ENCODE results near the gene EIF4A3.

The EIF4A3 gene

DNA sequence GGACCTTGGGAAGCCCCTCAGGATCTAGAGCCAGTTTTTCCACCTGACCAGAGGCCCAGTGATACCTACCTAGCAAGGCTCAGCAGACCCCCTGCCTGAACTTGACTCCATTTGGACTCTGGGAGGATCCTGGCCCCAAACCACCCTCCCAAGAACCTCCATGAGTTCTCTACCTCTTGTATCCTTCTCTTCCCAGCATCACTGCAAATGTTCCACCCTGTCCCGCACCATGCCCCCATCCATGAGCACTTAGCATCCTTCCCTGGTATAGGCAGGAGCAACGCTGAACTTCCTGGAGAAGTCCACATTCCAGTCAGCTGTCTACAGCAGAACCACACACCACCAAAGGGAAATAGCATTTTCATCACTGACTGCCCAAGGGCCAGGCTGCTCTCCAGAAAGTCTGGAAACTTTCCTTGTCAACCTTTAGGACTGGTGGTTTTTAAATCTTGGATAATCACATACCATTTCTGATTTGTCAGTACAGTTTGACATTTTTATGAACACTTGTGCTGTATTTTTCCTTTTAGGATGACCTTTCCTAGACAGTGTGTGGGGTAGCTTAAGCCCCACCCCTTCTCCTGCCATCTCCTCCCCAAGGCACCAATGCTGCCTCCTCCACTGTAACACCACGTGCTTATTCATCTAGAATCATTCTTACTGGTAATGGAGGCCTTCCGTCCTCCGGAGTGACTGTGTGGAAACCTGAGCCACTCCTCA, 13.9 kb downstream of the EIF4A3 start:
- DNase-seq (ENCODE audit: low read depth), result no peak

- no peak for DNase-seq (ENCODE audit: low read depth)
These were observed 15.9 kb downstream of the EIF4A3 start for GRCh38 chr17:80130992-80131391.

DNA sequence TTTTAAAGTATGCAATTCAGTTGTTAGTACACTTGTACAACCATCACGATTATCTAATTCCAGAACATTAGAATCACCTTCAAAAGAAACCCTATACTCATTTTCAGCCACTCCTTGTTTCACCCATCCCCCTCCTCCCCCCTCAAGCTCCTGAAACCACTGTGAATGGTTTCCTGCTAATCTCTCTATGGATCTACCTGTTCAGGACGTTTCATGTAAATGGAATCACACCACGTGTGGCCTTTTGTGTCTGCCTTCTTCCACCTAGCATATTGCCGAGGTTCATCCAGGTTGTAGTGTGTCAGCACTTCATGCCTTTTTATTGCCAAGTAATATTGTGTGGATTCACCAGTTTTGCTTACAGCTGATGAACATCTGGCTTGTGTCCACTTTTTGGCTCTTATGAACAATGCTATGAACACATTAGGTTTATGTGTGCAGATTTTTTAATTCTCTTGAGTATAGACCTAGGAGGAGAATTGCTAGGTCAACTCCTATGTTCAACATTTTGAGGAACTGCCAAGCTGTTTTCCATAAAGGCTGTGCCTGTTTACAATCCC, 17.8 kb downstream of the EIF4A3 start:
- no peak for DNase-seq (ENCODE audit: low read depth)

DNA sequence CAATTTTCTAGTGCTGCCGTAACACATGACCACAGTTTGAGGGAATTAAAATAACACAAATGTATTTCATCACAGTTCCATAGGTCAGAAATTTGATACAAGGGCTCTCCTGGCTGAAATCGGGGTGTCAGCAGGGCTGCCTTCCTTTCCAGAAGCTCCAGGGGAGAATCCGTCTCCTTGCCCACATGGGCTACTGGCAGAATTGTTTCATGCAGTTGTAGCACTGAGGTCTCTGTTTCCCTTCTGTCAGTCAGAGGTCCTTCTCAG, 20.5 kb downstream of the EIF4A3 start:
- DNase-seq (ENCODE audit: low read depth), result no peak

GRCh38 chr17:80125656-80126448, 21.1 kb downstream of the EIF4A3 start:
- no peak for DNase-seq (ENCODE audit: low read depth)

DNA sequence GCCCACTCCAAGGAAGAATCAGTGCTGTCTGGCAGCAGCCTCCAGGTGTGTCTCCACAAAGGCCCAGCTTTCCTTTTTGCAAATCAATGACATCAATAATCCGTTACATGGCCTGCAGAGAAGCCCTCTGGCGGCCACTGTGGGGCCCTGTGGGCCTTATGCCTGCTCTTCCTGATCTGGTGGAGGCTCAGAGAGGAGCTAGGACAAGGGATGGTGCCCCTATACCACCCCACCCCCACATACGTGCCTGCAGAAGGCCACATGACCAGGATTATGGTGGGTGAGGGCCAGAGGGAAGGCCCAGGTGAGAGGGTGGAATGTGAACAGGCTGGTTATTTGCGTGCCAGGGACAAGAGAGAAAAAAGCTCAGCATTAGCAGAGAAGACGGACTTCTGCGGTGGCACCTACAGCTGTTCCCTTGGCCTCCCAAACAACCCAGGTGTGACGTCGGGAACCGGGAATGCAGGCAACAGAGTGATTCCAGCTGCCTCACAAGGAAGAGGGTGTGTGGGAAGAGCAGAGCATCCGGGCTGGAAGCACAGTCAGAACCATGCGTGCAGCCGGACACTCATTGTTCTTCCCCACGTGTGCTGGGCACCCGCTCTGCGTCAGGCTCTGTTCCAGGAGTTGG, 22.5 kb downstream of the EIF4A3 start:
- no peak for DNase-seq (ENCODE audit: low read depth)

DNA sequence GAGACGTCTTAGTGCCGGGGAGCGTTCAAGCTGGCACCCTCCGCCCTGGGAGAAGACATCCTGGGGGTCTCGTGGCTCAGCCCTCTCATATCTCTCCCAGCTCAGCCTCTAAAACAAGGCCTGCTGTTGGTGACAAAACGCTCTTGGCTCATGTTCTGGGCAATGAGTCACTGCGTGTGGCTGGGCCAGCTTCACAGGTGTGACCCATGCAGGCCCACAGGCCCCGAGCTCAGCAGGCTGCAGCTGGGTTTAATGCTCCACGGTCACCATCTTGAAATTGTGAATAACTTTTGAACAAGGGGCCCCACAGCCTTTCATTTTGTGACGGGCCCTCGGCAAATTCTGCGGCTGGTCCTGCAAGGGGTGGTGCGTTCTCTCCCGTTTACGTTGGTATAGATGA, 23.1 kb downstream of the EIF4A3 start:
- DNase-seq (ENCODE audit: low read depth), result no peak

DNA sequence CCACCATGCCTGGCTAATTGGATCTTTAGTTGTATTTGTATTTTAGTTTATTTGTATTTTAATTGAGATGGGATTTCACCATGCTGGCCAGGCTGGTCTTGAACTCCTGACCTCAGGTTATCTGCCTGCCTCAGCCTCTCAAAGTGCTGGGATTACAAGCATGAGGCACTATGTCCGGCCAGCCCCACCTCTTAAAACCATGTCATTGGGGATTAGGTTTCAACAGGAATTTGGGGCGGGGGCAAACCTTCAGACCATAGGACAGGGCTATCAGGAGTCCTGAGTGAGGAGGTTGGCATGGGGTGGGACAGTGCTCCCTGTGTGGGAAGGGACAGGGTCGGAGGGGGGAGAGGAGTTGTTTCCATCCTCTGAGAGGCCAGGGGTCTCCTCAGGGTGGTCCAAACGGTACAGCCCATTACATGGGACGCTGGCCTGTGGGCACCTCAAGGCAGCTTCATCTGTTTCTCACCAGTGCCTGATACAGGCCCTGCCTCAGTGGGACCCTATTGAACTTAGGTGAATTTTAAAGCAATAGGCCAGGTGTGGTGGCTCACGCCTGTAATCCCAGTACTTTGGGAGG, 23.9 kb downstream of the EIF4A3 start:
- DNase-seq (ENCODE audit: low read depth), result no peak

GRCh38 chr17:80122026-80122575, 24.8 kb downstream of the EIF4A3 start:
- no peak for DNase-seq (ENCODE audit: low read depth)

GRCh38 chr17:80119839-80120238, 27.1 kb downstream of the EIF4A3 start:
- no peak for DNase-seq (ENCODE audit: low read depth)

DNA sequence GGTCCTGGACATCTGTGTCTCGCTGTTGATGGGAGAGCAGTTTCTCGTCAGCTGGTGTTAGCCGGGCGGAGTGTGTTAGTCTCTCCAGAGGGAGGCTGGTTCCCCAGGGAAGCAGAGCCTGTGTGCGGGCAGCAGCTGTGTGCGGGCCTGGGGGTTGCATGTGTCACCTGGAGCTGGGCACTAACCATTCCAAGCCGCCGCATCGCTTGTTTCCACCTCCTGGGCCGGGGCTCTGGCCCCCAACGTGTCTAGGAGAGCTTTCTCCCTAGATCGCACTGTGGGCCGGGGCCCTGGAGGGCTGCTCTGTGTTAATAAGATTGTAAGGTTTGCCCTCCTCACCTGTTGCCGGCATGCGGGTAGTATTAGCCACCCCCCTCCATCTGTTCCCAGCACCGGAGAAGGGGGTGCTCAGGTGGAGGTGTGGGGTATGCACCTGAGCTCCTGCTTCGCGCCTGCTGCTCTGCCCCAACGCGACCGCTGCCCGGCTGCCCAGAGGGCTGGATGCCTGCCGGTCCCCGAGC, 27.6 kb downstream of the EIF4A3 start:
- no peak for DNase-seq (ENCODE audit: low read depth)

- DNase-seq (ENCODE audit: low read depth), result no peak
These were observed 28.2 kb downstream of the EIF4A3 start for GRCh38 chr17:80118601-80119270.

- DNase-seq (ENCODE audit: low read depth), result no peak
These were observed 29.2 kb downstream of the EIF4A3 start for GRCh38 chr17:80117491-80118401.

DNA sequence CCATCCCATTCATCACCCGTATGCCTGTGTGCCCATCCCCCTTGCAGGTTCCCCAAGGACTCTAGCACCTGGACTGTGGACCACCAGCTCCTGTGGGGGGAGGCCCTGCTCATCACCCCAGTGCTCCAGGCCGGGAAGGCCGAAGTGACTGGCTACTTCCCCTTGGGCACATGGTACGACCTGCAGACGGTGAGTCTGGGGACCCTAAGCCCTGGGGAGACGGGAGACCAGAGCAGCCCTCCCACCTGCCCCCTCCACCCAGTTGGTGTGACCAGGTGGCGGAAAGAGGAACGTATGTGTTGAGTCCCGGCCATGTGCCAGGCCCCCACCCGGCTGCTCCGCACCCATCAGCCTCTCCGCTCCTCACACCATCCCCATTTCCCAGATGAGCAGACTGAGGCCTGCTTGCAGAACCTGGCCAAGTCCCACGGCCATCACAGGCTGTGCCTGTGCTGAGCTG, 30.0 kb downstream of the EIF4A3 start:
- no peak for DNase-seq (ENCODE audit: low read depth)

GRCh38 chr17:80116276-80116920, 30.5 kb downstream of the EIF4A3 start:
- DNase-seq (ENCODE audit: low read depth), result no peak

DNA sequence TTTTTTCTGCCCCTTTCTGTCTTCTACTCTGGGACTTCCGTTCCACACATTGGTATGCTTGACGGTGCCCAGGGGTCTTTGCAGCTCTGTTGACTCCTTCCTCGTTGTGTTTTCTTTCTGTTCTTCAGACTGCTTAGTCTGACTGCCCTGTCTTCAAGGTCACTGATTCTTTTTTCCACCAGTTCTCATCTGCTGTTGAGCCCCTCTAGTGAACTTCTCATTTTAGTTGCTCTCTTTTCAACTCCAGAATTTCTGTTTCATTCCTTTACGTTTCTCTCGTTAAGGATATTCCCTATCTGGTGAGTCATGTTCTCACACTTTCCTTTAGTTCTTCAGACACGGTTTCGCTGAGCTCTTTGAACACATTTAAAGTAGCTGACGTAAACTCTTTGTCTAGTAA, 31.8 kb downstream of the EIF4A3 start:
- DNase-seq (ENCODE audit: low read depth), result no peak

- no peak for DNase-seq (ENCODE audit: low read depth)
These were observed 32.2 kb downstream of the EIF4A3 start for GRCh38 chr17:80114758-80115157.

DNA sequence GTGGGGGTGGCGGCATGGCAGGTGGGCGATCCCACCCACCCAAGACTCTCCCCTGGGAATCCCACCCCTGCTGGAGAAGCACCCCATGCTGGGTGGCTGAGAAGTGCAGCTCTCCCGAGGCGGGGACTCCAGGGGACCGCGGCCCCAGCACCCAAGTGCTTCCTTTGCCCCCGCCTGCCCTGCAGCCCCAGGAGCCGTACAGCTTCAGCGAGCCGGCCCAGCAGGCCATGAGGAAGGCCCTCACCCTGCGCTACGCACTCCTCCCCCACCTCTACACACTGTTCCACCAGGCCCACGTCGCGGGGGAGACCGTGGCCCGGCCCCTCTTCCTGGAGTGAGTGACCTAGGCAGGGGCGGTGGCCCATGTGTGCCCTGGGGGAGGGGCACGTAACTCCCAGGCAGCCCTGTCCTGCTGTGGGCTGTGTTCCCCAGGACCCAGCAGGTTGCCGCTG, 33.9 kb downstream of the EIF4A3 start:
- DNase-seq (ENCODE audit: low read depth), result no peak

DNA sequence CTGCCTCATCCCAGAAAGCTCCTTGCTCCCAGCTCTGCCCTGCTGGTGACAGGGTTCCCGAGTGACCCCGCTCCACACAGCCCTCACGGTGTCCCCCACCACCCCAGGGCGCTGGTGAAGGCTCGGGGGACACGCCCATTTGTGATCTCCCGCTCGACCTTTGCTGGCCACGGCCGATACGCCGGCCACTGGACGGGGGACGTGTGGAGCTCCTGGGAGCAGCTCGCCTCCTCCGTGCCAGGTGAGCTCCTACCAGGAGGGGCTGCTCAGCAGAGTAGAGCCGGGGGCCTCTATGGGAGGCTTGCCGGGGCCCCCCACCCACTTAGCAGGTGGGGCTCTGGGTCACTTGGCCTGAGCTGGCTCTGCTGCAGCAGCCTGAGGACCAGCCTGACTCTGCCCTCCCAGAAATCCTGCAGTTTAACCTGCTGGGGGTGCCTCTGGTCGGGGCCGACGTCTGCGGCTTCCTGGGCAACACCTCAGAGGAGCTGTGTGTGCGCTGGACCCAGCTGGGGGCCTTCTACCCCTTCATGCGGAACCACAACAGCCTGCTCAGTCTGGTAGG, 34.4 kb downstream of the EIF4A3 start:
- no peak for DNase-seq (ENCODE audit: low read depth)
